DND-41 (cell line): ENCODE results near the gene HIBADH.

Experiments used
- CTCF ChIP-seq: IDR thresholded peaks from 2 replicates; pipeline ENCODE4 v1.5.1; 2012; ENCODE audit warnings: borderline replicate concordance, low read length, moderate library complexity, mild to moderate bottlenecking; ENCODE audit not compliant: poor library complexity, severe bottlenecking; ENCODE audit errors: extremely low read depth
- EZH2 ChIP-seq: IDR thresholded peaks from 3 replicates; pipeline ENCODE4 v1.6.1; 2012; ENCODE audit warnings: borderline replicate concordance, low read depth, mild to moderate bottlenecking, moderate library complexity, low read length, inconsistent platforms; ENCODE audit not compliant: severe bottlenecking

GRCh38 chr7:27515933-27516332 is 146.8 kb downstream of the HIBADH start:
- TF ChIP-seq CTCF (no peak), EZH2 (no peak)
